ENCODE results near the gene NFATC2.

The NFATC2 gene

DNA sequence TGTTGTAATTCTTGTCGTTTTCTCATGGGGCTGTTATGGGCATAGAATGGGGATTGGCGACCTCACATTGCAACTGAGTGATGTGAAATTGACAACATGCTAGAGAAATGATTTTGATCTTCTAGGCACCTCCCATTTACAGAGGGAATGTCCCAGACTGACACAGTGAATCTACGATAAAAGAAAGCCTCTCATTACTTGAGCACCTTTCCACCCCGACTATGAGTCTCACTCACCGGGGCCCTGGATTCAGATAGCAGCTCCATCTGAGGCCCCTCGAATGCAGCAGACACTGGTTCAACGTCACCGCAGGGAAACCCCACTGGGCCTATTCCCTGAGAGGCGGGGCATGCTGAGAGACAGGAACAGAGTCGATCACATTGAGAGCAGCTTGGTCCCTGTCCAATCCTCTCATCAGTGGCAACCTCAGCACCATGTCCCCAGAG is 49.1 kb downstream of the NFATC2 start:
- peaks cover 89% of the 10 kb centered on the region for H3K4me1 Mint-ChIP-seq (ENCODE audit: low read depth)
- H3K27me3 Mint-ChIP-seq (ENCODE audit: low read depth), result no peaks in the 10 kb centered on the region
- H3K9me3 Mint-ChIP-seq, result no peaks in the 10 kb centered on the region
- H3K4me3 Mint-ChIP-seq, result no peak overlapping the region
- H3K36me3 Mint-ChIP-seq (ENCODE audit: low read depth), result peaks cover 44% of the 10 kb centered on the region
- no peak overlapping the region for H3K27ac Mint-ChIP-seq

DNA sequence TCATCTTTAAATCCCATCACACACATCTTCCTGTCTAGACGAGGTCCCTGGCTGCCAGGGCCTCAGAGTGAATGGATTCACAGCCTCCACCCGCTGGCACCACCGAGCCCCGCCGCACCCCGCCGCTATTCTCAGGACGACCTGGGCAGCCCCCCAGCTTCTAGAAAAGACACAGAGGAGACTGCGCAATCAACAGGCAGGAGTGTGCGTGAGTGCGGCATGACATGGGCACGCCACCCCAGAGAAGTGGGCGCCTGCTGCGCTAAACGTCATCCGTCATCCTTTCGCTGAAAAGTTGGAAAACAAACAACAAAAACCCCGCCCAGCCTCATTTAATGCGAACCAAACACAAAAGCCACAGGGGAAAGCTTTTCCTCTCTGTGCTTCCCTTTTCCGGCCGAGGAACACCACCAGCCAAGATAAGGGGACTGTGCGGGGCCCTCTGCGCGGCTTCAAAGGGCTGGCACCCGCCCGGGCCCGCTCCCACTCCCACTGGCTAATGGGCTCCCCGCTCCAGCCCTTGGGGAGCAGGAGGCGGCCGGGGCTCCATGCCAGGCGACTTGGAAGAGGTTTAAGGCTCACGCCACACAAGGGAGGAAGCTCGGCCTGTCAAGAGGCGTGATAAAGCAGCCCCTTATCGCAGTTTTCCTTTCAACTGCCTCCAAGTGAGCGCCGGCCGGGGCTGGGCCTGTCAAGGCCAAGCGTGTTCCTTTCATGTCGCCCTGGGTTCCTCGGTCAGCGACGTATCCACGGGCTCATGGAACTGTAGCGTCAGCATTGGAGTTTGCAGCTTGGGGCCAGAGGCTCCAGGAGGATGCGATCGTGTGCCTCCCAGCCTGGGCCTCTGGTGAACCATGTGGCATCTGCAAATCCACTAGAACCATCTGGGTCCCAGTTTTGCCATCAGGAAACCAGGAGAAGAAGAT is 50.1 kb downstream of the NFATC2 start:
- Mint-ChIP-seq H3K36me3 (ENCODE audit: low read depth) (peaks cover 43% of the 10 kb centered on the region), H3K4me1 (ENCODE audit: low read depth) (peaks cover 82% of the 10 kb centered on the region), H3K27me3 (ENCODE audit: low read depth) (no peaks in the 10 kb centered on the region), H3K27ac (peak overlapping the region; percentile 52), H3K4me3 (no peak overlapping the region), H3K9me3 (no peaks in the 10 kb centered on the region)

DNA sequence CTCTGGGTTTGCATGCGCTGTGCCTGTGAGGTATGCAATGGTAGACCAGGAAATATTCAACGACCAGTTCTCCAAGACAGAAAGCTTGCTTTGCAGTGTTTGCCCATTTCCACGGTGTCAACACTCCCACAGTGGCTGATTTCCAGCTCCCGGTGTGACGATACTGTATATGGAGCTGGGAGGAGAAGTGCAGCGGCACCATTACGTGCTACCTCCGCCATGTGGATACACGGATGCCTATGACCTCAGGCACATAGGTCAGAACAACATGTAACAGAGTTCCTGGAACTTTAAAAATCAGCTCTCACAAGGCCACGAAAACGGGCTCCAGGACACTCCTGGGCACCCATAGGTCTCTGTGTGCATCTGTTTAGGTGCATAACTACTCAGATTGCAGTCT is 51.1 kb downstream of the NFATC2 start:
- Mint-ChIP-seq H3K4me3 (no peak overlapping the region), H3K27ac (no peak overlapping the region), H3K4me1 (ENCODE audit: low read depth) (peaks cover 76% of the 10 kb centered on the region), H3K36me3 (ENCODE audit: low read depth) (peaks cover 48% of the 10 kb centered on the region), H3K9me3 (no peaks in the 10 kb centered on the region), H3K27me3 (ENCODE audit: low read depth) (no peaks in the 10 kb centered on the region)

DNA sequence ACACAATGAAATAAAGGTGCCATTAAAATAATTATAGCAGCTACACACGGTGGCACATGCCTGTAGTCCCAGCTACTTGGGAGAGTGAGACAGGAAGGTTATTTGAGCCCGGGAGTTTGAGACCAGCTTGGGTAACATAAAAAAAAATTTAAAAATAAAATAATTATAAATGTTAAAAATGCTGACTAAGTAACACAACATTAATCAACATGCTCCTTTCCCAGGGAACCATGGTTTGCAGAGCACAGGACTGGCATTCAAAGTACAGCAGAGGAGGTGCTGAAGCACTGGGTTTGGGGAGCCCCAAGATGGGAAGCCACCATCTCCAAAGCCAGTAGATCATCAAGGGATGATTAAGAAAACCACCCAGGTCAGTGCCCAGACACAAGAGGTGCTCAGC is 51.9 kb downstream of the NFATC2 start:
- H3K36me3 Mint-ChIP-seq (ENCODE audit: low read depth), result peaks cover 52% of the 10 kb centered on the region
- H3K4me3 Mint-ChIP-seq, result no peak overlapping the region
- H3K27me3 Mint-ChIP-seq (ENCODE audit: low read depth), result no peaks in the 10 kb centered on the region
- peaks cover 76% of the 10 kb centered on the region for H3K4me1 Mint-ChIP-seq (ENCODE audit: low read depth)
- no peak overlapping the region for H3K27ac Mint-ChIP-seq
- no peaks in the 10 kb centered on the region for H3K9me3 Mint-ChIP-seq

DNA sequence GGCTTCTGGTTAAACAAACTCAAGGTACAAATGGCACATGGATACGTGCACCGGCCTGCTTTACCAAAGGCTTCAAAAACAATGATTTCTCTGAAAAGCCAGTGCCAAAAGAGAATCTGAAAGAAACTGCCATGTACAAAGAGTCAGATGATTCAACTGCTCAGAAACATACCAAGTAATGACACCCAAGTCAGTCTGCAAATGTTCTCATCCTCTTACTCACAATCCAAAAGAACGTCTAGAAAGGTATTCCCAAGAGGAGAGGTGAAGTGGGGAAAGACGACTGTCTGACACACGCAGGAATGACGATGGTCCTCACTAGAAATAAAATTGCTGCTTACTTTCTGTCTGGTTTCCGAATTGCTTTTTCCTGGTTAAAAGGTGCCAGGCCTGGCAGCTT is 52.9 kb downstream of the NFATC2 start:
- H3K9me3 Mint-ChIP-seq, result no peaks in the 10 kb centered on the region
- peaks cover 74% of the 10 kb centered on the region for H3K4me1 Mint-ChIP-seq (ENCODE audit: low read depth)
- peaks cover 60% of the 10 kb centered on the region for H3K36me3 Mint-ChIP-seq (ENCODE audit: low read depth)
- H3K27me3 Mint-ChIP-seq (ENCODE audit: low read depth), result no peaks in the 10 kb centered on the region
- no peak overlapping the region for H3K4me3 Mint-ChIP-seq
- H3K27ac Mint-ChIP-seq, result no peak overlapping the region

DNA sequence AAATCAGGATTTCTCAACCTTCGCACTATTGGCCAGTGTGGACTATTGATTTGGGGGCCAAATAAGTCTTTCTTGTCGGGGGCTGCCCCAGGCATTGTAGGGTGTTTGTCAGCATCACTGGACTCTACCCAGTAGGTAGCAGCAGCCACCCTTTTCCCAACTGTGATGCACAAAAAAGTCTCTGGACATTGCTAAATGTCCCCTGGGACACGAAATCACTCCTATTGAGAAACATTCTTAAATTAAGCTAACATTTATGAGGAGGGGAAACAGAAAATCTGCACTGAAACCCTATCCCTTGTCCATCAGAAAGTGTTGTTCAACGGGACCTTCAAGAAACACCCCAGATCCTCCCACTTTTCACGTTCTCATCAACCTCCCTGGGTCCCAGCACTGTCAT is 54.2 kb downstream of the NFATC2 start:
- Mint-ChIP-seq H3K4me1 (ENCODE audit: low read depth) (peaks cover 73% of the 10 kb centered on the region), H3K27me3 (ENCODE audit: low read depth) (no peaks in the 10 kb centered on the region), H3K9me3 (no peaks in the 10 kb centered on the region), H3K36me3 (ENCODE audit: low read depth) (peaks cover 64% of the 10 kb centered on the region), H3K4me3 (no peak overlapping the region), H3K27ac (no peak overlapping the region)

DNA sequence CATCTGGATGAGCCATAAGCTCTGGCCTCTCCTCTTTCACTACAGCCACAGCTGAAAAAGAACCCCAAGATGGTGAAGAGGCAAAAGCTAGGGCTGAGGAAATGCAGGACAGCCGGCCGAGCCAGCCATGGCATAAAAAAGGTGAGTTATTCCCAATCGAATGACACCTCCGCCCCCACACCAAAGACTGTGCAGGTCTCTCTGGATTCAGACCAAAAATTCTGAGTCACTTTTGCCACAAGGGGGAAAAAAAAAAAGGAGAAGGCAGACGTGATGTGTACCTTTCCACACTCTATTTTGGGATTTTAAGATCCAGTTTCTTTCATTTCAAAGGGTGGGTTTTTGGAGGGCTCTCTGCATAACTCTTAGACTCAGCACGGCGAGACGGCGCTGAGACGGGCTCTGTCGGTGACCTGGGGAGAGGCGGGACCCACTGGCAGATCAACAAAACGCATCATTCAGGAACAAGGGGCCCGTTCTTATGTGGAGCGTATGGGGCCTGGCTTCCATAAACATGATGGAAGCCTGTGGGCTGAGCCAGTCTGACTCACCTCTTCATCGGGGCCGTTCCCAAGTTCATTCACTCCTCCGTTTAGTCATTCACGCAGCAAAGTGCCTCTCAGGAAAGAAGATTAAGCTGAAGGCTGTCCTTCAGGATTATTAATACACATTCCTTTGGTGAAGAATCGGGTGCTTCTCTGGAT is 54.8 kb downstream of the NFATC2 start:
- Mint-ChIP-seq H3K27ac (no peak overlapping the region), H3K9me3 (no peaks in the 10 kb centered on the region), H3K36me3 (ENCODE audit: low read depth) (peaks cover 64% of the 10 kb centered on the region), H3K4me1 (ENCODE audit: low read depth) (peaks cover 75% of the 10 kb centered on the region), H3K4me3 (no peak overlapping the region), H3K27me3 (ENCODE audit: low read depth) (no peaks in the 10 kb centered on the region)

DNA sequence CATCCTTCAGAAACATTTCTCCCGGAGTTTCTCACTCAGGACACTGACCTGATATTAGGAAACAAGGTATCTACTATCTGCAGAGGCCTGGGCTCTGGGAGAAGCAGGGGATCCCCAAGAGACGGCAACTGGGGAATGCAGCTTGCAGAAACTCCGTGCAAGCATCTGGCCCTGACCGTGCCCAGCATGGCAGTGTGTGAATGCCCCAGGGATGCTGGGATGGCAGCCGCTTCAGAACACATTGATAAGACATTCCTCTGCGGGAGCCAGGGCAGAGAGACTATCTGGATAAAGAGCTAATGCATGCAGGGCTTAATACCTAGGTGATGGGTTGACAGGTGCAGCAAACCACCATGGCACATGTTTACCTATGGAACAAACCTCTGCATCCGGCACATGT is 55.4 kb downstream of the NFATC2 start:
- Mint-ChIP-seq H3K9me3 (no peaks in the 10 kb centered on the region), H3K27me3 (ENCODE audit: low read depth) (no peaks in the 10 kb centered on the region), H3K4me1 (ENCODE audit: low read depth) (peaks cover 78% of the 10 kb centered on the region), H3K27ac (no peak overlapping the region), H3K36me3 (ENCODE audit: low read depth) (peaks cover 67% of the 10 kb centered on the region), H3K4me3 (no peak overlapping the region)

DNA sequence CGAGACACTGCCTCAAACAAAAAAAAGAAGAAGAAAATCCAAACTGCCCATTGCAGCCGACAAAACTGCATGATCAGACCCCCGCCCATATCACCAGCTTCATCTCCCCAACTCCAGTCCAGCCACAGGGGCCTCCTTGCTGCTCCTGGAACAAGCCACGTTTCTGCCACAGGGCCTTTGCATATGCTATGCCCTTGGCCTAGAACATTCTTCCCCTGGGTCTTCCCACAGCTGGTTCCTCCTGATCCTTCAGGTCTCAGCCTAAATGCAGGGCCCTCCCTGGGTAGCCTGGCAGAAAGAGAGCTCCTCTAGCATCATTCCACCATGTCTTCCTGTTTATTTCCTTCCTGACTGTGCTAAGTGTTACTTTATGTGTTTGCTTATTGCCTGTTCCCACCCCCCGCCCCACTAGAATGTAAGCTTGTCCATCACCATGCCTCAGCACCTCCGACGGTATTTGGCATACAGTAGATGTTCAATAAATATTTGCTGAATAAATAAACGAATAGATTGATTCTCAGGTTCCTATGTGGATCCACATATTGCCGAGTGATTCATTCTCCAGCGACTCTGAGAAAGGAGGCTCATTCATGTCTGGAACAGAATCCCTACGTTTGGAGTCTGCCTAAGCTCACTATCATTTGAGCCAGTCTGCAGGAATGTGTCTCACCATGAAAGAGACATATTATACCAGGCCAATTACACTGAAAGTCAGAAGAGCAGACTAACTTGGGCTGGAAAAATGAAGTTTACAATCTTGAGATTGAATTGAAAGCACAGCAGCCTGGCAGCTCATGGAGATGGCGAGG is 56.1 kb downstream of the NFATC2 start:
- Mint-ChIP-seq H3K36me3 (ENCODE audit: low read depth) (peaks cover 64% of the 10 kb centered on the region), H3K9me3 (no peaks in the 10 kb centered on the region), H3K4me3 (no peak overlapping the region), H3K27ac (peak overlapping the region; percentile 39), H3K27me3 (ENCODE audit: low read depth) (no peaks in the 10 kb centered on the region), H3K4me1 (ENCODE audit: low read depth) (peaks cover 78% of the 10 kb centered on the region)

DNA sequence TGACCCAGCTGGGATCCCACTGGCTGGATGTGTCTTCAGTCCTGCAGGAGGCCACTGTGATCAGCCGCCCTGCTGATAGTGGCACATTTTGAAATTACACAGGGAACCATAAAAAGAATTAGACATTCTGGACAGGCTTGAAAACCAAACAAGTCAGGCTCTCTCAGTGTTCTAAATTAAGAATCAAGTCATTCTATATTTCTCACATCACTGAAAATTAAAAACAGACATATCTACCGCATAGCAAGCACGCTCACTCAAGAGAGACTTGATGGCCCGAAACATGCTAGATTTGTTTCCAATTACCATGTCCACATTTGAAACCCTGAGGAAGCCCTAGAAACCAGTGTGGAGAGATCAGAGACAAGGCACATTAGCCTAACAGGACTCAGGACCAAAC is 57.7 kb downstream of the NFATC2 start:
- Mint-ChIP-seq H3K36me3 (ENCODE audit: low read depth) (peaks cover 52% of the 10 kb centered on the region), H3K4me3 (no peak overlapping the region), H3K27me3 (ENCODE audit: low read depth) (no peaks in the 10 kb centered on the region), H3K4me1 (ENCODE audit: low read depth) (peaks cover 80% of the 10 kb centered on the region), H3K27ac (no peak overlapping the region), H3K9me3 (no peaks in the 10 kb centered on the region)

DNA sequence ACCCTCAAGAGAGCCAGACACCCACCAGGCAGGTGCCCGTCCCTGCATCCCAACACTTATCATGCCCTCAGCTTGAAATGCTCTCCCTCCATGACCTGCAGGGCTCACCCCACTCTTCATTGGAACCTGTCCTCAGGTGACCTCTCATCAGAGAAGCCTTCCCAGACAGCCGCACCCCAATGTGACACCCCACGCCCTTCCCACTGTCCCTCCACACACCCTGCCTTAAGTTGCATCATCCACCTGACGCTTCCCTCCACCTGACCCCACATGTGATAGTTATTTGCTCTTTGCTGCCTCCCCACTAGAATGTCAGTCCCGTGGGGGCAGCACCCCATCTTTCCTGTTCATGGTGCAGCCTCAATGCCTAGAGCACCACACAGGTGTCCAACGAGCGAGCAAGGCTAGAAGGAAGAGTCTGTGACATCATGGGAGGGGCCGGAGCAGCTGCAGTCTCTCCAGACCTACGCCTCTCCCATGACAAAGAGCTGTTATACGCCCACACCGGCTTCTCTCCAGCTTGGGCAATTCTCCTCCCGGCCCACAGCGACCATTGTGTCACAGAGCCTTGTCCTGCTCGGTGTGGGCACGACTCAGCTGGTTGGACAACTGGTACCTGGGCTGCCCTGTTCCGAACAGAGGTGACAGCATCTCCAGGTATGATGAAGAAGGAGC is 58.2 kb downstream of the NFATC2 start:
- H3K36me3 Mint-ChIP-seq (ENCODE audit: low read depth), result peaks cover 48% of the 10 kb centered on the region
- H3K4me1 Mint-ChIP-seq (ENCODE audit: low read depth), result peaks cover 76% of the 10 kb centered on the region
- no peak overlapping the region for H3K4me3 Mint-ChIP-seq

DNA sequence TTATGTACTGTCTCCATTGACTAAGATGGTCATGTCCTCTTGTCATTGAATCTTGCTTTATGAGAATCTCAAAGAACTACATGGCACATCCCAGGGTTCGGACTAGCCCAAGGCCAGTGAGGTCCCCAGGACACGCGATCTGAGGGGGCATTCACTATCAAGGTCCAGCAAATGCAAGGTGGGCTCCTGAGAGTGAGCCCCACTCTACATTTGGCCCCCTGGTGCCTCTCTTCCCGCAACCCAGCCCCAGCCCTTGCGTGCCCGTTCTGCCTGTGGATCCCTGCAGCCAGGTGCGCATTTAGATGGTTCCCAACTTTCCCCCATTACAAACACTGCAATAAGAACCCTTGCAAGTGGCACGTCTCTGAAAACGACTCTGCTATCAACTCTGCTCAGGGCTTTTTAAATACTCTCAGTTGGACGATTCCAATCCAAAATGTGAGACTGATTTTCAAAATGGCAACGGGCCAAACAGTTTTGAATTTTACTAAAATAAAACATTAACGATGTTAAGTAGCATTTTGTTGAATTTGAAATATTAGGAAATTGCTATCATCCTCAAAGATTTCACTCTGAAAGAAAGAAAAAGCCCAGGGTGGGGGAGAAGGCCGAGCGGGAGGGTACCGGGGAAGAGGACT is 59.6 kb downstream of the NFATC2 start:
- Mint-ChIP-seq H3K36me3 (ENCODE audit: low read depth) (peaks cover 60% of the 10 kb centered on the region), H3K4me1 (ENCODE audit: low read depth) (peaks cover 79% of the 10 kb centered on the region), H3K4me3 (no peak overlapping the region), H3K27me3 (ENCODE audit: low read depth) (no peaks in the 10 kb centered on the region), H3K27ac (no peak overlapping the region), H3K9me3 (no peaks in the 10 kb centered on the region)

More for the DNA sequence above, 58.2 kb downstream of the NFATC2 start:
- H3K27ac Mint-ChIP-seq, result no peak overlapping the region
- H3K9me3 Mint-ChIP-seq, result no peaks in the 10 kb centered on the region
- no peaks in the 10 kb centered on the region for H3K27me3 Mint-ChIP-seq (ENCODE audit: low read depth)

DNA sequence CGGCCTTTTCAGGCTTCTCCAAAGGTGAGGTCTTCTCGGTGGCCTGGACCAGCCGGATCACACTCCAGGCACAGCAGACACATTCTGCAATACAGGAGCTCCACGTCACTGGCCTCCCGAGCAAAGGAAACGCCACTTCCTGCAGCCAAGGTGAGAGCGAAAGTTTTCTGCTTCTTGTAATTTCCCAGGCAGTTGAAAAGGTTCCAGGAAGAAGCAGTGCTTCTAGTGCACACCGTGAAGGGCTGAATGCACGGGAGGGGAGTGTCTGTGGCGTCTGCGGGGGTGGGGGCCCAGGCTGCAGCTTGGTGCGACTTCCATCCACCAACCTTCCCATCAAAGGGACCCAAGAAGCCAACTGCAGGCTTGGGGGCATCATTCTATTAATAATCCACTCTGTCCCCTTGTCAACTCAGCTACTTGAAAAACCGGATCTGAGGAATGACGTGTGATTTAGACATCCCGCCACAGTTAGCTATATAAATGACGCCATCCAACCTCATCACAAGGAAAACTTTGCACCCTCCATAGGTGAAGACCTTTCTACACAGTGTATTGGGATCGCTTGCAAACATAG is 61.1 kb downstream of the NFATC2 start:
- Mint-ChIP-seq H3K4me1 (ENCODE audit: low read depth) (peaks cover 84% of the 10 kb centered on the region), H3K27me3 (ENCODE audit: low read depth) (no peaks in the 10 kb centered on the region), H3K27ac (peak overlapping the region; percentile 88), H3K36me3 (ENCODE audit: low read depth) (peaks cover 56% of the 10 kb centered on the region), H3K9me3 (peaks cover 5% of the 10 kb centered on the region), H3K4me3 (peak overlapping the region; percentile 80)
